HuH-7.5 (cell line): Measurements from ENCODE around the gene RPUSD1.

Experiments used
- DNase-seq: peaks from one replicate; pipeline ENCODE4 v3.0.0; 2011; ENCODE audit warnings: low spot score

The RPUSD1 gene

DNA sequence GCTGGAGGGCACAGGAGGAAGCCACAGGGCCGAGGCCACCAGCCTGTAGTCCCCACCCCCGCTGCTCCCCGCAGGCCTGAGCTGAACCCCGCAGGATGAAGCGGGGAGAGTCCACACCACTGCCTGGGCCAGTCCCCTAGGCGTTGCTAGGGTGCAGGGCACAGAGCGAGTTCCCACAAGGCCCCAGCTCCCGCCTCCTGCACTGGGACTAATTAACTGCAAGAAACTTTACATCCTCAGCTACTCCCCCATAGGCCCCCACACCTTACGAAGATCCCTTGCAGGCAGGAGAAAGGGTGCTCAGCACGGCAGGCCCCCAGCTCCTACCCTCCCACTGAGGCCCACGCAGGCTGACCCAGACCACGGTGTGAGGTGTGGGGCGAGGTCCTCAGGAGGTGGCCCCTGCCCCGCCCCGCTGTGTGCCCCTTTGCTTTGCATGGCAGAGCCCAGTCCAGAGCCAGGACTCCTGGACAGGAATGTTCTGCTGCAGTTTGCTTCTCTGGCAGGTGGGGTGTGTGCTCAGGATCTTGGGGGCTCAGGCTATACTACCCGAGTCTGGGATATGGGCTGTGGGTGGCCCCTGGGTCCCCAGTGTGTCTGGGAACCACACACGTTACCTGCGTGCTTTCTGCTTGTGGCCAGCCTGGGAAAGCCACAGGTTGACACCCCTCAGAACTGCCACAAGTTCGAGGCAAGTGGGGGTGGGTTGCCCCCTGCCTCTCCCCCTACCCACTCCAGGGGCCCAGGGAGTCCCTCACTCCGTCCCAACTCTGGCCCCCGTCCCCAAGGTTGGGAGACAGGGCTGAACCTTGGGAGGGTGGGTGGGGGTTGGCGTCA, 11.1 kb upstream of the RPUSD1 start:
- no peak for DNase-seq

GRCh38 chr16:798666-799065, 10.5 kb upstream of the RPUSD1 start:
- DNase-seq: no peak

DNA sequence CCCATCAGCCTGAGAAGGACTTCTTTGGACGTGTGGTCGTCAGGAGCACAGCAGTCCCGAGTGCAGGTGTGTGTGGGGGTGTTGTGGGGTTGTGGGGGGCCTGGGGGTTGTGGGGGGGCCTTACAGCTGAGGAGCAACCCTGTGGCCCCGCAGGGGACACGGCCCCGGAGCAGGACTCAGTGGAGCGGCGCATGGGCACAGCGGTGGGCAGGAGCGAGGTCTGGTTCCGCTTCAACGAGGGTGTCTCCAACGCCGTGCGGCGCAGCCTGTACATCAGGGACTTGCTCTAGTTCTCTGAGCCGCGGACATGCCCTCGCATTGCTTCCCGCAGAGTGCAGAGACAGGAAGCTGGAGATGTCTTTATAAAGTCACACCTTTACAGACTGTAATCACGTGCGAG, 9.5 kb upstream of the RPUSD1 start:
- DNase-seq: no peak

- no peak for DNase-seq
Observed at GRCh38 chr16:797120-797420, 8.9 kb upstream of the RPUSD1 start.

- no peak for DNase-seq
Observed at GRCh38 chr16:796296-797119, 8.3 kb upstream of the RPUSD1 start.

DNA sequence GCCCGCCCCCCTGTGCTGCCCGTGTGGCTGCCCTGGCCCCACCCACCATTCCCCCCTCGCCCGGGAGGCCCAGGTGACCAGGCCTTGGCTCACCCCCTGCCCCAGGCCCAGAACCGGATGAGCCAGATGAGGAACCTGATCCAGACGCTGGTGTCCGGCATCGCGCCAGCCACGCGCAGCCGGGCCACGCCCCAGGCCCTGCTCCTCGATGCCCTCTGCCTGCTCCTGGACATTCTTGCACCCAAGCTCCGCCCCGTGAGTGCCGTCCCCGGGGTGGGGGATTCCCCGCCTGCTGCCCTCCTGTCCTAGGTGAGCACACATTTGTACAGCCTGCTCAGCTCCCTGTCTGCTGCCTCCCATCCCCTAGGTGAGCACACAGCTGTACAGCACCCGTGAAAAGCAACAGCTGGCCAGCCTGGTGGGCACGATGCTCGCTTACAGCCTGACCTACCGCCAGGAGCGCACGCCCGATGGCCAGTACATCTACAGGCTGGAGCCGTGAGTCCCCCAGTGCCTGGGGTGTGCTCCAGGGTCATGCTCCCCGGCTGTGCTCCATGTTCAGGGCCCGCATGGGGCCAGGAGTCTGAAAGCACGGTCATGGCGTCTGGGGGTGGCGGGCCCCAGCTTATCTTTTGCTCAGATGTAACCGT, 7.5 kb upstream of the RPUSD1 start:
- no peak for DNase-seq

DNA sequence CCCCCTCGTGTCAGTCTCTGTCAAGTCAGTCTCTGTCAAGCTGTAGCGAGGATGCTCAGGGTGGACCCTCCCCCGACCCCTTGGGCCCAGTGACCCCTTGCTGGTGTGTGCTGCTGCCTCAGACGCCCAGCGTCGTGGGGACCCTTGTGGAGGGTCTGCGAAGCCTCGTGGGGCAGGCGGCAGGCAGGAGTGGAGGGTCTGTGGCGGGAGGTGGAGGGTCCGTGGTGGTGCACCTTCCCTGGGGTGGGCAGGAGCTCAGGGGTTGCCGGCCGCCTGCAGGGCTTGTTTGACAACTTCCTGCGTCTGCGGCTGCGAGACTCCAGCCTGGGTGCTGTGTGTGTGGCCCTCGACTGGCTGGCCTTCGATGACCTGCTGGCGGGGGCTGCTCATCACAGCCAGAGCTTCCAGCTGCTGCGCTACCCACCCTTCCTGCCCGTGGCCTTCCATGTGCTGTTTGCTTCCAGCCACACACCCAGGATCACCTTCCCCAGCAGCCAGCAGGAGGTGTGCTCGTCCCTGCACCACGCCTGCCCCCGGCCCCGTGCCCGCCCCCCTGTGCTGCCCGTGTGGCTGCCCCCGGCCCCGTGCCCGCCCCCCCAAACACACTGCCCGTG, 6.8 kb upstream of the RPUSD1 start:
- DNase-seq: no peak

- no peak for DNase-seq
Observed at GRCh38 chr16:794091-794822, 6.1 kb upstream of the RPUSD1 start.

DNA sequence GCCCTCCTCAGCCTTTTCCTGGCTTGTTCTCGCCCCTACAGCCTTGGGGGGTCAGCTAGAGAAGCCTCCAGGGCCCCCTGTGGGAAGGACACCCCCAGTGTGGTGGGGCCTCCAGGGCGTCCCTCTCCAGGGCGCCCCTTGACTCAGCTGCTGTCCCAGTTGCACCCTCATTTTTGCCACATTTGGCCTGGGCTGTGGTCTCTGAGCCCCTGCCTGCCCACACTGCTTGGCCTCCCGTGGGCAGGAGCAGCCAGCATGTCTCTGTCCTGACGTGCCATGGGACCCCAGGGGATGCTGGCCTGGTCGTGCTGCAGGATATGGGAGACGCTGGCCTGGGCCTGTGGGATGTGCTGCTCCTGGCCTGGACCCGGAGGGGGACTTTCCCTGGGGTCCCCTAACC, 5.2 kb upstream of the RPUSD1 start:
- no peak for DNase-seq

DNA sequence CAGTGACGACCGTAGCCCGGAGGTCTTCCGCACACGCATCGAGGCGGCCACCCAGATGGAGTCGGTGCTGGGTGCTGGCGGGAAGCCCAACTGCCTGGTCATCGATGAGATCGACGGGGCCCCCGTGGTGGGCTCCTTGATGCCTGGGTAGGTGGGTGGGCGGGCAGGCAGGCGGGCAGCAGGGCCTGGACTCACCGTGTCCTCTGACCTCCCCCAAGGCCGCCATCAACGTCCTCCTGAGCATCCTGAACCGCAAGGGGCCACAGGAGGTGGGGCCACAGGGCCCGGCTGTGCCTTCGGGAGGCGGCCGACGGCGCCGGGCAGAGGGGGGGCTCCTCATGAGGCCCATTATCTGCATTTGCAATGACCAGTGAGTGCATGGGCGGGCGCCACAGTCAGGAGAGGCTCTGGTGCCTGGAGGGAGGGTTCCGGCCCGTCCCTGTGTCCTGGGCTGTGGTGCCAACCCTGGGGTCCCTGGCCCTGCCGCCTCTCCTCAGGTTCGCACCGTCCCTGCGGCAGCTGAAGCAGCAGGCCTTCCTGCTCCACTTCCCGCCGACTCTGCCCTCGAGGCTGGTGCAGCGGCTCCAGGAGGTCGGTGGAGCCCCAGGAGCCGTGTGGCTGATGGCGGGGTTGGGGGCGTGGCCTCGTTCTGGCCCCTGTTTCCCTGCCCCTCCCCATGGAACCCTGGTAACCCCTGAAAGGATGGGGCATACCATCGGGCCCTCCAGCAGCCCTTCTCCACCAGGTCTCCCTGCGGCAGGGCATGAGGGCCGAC, 4.2 kb upstream of the RPUSD1 start:
- no peak for DNase-seq

GRCh38 chr16:791131-791530, 3.0 kb upstream of the RPUSD1 start:
- no peak for DNase-seq

GRCh38 chr16:790086-790485, 1.9 kb upstream of the RPUSD1 start:
- no peak for DNase-seq

DNA sequence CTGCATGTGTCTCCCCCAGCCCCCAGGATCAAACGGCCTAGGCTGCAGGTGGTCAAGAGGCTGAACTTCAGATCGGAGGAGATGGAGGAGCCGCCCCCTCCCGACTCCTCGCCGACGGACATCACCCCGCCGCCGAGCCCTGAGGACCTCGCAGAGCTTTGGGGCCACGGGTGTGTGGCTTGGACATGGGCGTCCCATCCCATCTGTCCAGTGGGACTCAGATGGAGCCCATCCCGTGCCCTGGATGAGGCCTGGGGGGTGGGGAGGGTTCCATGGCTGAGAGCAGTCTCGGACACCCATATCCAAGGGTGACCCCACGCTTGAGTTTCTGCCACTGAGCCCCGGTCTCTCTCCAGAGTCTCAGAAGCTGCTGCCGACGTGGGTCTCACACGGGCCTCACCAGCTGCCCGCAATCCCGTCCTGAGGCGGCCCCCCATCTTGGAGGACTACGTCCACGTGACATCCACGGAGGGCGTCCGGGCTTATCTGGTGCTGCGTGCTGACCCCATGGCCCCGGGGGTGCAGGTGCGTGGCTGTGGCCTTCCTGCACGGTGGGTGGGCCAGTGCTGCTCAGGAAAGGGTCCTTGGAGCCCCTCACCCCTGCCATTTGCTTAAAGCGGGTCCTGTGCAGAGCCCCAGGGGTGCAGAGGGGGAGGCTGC, 1.1 kb upstream of the RPUSD1 start:
- DNase-seq: no peak

- peak; percentile 99 for DNase-seq
Observed at GRCh38 chr16:788399-789126, 382 bp upstream of the RPUSD1 start, which contains the start of gene CHTF18. Gene CHTF18 (plus strand): TSS chr16:788620. CDS start chr16:788685, 65 bp downstream.

DNA sequence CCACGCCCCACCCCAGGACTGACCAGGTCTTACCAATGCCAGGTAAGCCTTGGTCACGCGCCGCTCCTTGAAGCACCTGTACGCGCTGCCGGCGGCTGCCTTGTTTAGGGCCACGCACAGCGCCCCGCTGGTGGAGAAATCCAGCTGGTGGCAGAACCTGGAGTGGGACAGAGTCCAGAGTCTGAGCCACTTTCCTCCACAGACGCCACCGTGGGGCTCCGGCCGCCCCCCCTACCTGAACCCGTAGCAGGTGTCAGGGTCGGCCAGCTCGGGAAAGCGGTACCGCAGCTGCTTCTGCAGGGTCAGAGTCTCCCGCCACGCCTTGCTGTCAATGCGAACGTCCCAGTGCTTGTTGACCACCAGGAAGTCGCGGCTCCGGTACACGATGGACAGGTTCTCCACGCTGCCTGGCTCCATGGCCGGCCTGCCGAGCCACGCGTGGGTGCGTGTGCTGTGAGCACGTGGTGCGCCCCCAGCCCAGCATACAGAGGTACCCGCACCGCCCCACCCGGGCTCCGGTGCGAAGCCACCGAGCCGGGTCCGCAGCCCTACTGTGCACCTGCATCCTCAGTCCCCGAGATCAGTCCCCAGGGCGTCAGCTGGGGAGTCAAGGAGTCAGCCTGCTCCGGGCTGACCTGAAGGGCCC, 737 bp downstream of the RPUSD1 start:
- DNase-seq: no peak

GRCh38 chr16:785563-786535, 2.3 kb downstream of the RPUSD1 start:
- peak; percentile 86 for DNase-seq

DNA sequence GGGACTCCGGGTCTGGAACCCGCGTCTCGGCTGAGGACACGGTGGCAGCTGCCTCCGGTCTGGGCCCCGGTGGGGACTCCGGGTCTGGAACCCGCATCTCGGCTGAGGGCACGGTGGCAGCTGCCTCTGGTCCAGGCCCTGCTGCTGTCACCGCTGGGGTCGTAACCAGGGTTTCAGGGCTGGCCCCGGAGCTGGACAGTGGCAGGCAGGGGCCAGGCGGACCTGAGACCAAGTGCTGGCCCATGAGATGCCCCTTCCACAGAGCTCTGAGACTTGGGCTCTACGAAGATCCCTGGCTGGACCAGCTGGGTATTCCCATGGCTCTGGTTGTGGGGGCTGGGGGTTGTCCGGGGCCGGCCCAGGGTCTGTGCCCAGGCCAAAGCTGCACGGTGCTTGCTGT, 3.8 kb downstream of the RPUSD1 start:
- no peak for DNase-seq
